HepG2 (cell line): ENCODE measurements around the gene EDAR. TPM values are rescaled to one million over a fixed set of nuclear protein-coding genes. Genes with fewer than 3 reads are reported as not detected.

Experiments
- ATAC-seq: fragments of 200-7000 bp; cut with Tn5 transposase; 3 replicates; pipeline ENCODE4 v1.9.1; 2020; ENCODE audit warnings: mild to moderate bottlenecking, moderate library complexity
- BruUV-seq: library from RNA; stranded (reverse); fragments of 400-500 nt; replicated peaks from 2 replicates; lab custom pipeline; 2021; lab: Mats Ljungman, UMichigan
- CTCF ChIA-PET: fragments of 300-600 bp; formaldehyde crosslinking; extraction: SDS; loops from one replicate; lab custom pipeline; 2021; ENCODE audit warnings: low total read pairs, inconsistent platforms, low intra/inter-chr PET ratio; lab: Yijun Ruan, JAX
- POLR2A ChIA-PET: fragments of 350-600 bp; sonication (Branson Sonifier 250); formaldehyde crosslinking; loops from one replicate; lab custom pipeline; 2020; ENCODE audit warnings: antibody characterized with exemption, inconsistent platforms; lab: Yijun Ruan, JAX
- DNase-seq: peaks from one replicate; pipeline ENCODE4 v3.0.0-alpha.2; 2015; ENCODE audit warnings: low spot score
- FAIRE-seq: peaks from 3 replicates; lab custom pipeline; 2011; peaks lifted over from hg19 to GRCh38; lab: Jason Lieb, UNC
- H2AFZ ChIP-seq: one replicate; pipeline ENCODE4 v1.6.1; 2011; ENCODE audit warnings: low read length, inconsistent platforms
- H3K27ac ChIP-seq: fragments of 300-600 bp; 3 replicates; pipeline ENCODE4 v1.8.0; 2011; ENCODE audit warnings: mixed run types, mild to moderate bottlenecking, mixed read lengths, low read length, inconsistent platforms; ENCODE audit not compliant: insufficient read depth; ENCODE audit errors: extremely low read length
- H3K27me3 ChIP-seq, 2 experiments: fragments of 200-600 bp in 1 of 2; 2 replicates in 1 of 2; 3 replicates in 1 of 2; pipeline versions ENCODE4 v1.6.0 to v1.8.0; 2011; ENCODE audit warnings: low read length in 2 of 2, mild to moderate bottlenecking in 2 of 2, moderate library complexity in 2 of 2, inconsistent platforms in 1 of 2; ENCODE audit not compliant: insufficient read depth in 2 of 2, control insufficient read depth in 1 of 2
- H3K36me3 ChIP-seq, 2 experiments: fragments of 200-600 bp in 1 of 2; replicated peaks in 1 of 2; 2 replicates in 1 of 2; 3 replicates in 1 of 2; pipeline versions ENCODE4 v1.5.1 to v1.8.0; 2011; ENCODE audit warnings: low read length in 2 of 2, inconsistent platforms in 1 of 2; ENCODE audit not compliant: insufficient read depth in 2 of 2, control insufficient read depth in 1 of 2
- H3K4me1 ChIP-seq: 2 replicates; pipeline ENCODE4 v1.5.1; 2012; ENCODE audit warnings: low read length, inconsistent platforms; ENCODE audit not compliant: insufficient read depth
- H3K4me2 ChIP-seq: 2 replicates; pipeline ENCODE4 v1.6.0; 2011; ENCODE audit warnings: low read depth, low read length, inconsistent platforms
- H3K4me3 ChIP-seq, 3 experiments: fragments of 200-600 bp in 1 of 3; sonication (generic), shearing (Covaris generic) in 1 of 3; replicated peaks in 1 of 3; 2 replicates each; pipeline ENCODE4 v1.5.1; 2011 to 2016; ENCODE audit warnings: low read length in 3 of 3, inconsistent platforms in 2 of 3, low read depth in 2 of 3, mild to moderate bottlenecking in 2 of 3, control low read depth in 1 of 3, mixed read lengths in 1 of 3; ENCODE audit not compliant: insufficient read depth in 1 of 3
- H3K79me2 ChIP-seq: one replicate; pipeline ENCODE4 v1.6.1; 2011; ENCODE audit warnings: low read length, inconsistent platforms; ENCODE audit not compliant: insufficient read depth
- H3K9ac ChIP-seq: 2 replicates; pipeline ENCODE4 v1.6.0; 2011; ENCODE audit warnings: mild to moderate bottlenecking, low read depth, low read length, inconsistent platforms; ENCODE audit not compliant: insufficient read depth
- H3K9me3 ChIP-seq: 2 replicates; pipeline ENCODE4 v1.5.1; 2012; ENCODE audit warnings: mild to moderate bottlenecking, low read length
- H4K20me1 ChIP-seq: 2 replicates; pipeline ENCODE4 v1.6.0; 2011; ENCODE audit warnings: inconsistent platforms, mild to moderate bottlenecking, low read length, moderate library complexity; ENCODE audit not compliant: insufficient read depth
- MBD4 ChIP-seq: IDR thresholded peaks from 2 replicates; pipeline ENCODE4 v1.6.1; 2012; ENCODE audit warnings: low read length, inconsistent platforms, borderline replicate concordance
- MTA1 ChIP-seq: sonication (generic); formaldehyde crosslinking; IDR thresholded peaks from 2 replicates; pipeline ENCODE4 v1.4.0; 2020; ENCODE audit warnings: missing genetic modification reagents, mild to moderate bottlenecking, borderline replicate concordance
- NAIF1 ChIP-seq: sonication (generic); formaldehyde crosslinking; IDR thresholded peaks from 2 replicates; pipeline ENCODE4 v1.5.0; 2020; ENCODE audit warnings: mild to moderate bottlenecking, missing genetic modification reagents, borderline replicate concordance
- NCOR1 ChIP-seq: fragments of 200-600 bp; sonication (generic); IDR thresholded peaks from 2 replicates; pipeline ENCODE4 v1.7.0; 2017; ENCODE audit warnings: antibody characterized with exemption, low read length, borderline replicate concordance
- SAP130 ChIP-seq: IDR thresholded peaks from 2 replicates; pipeline ENCODE4 v1.6.1; 2016; ENCODE audit warnings: low read depth
- YEATS4 ChIP-seq: sonication (generic); formaldehyde crosslinking; IDR thresholded peaks from 2 replicates; pipeline ENCODE4 v1.4.0; 2020; ENCODE audit warnings: missing genetic modification reagents, borderline replicate concordance
- ZNF354B ChIP-seq: sonication (generic); formaldehyde crosslinking; IDR thresholded peaks from 2 replicates; pipeline ENCODE4 v1.8.0; 2022; ENCODE audit warnings: mild to moderate bottlenecking, missing genetic modification reagents
- ZNF558 ChIP-seq: sonication (generic); formaldehyde crosslinking; IDR thresholded peaks from 2 replicates; pipeline ENCODE4 v1.9.0; 2022; ENCODE audit warnings: mild to moderate bottlenecking, missing genetic modification reagents, borderline replicate concordance
- ZNF75D ChIP-seq: sonication (generic); formaldehyde crosslinking; IDR thresholded peaks from 2 replicates; pipeline ENCODE4 v1.8.1; 2023; ENCODE audit warnings: missing genetic modification reagents, mild to moderate bottlenecking, borderline replicate concordance
- WGBS: methylation state at CpG from one replicate; pipeline ENCODE4 v1.1.6; 2017; ENCODE audit warnings: low lambda C conversion rate; 5-methylcytosine and 5-hydroxymethylcytosine counted together
- in situ Hi-C: cut with HindIII; loops from 2 replicates; pipeline ENCODE4 v1.10.0; 2017; ENCODE audit warnings: low pct_unique_long_range_greater_than_20kb; ENCODE audit not compliant: extremely low pct_ligation_motif_present
- intact Hi-C: fragments of 100-400 bp; cut with micrococcal nuclease; formaldehyde crosslinking; loops from one replicate; pipeline ENCODE4 v1.10.0; 2022; ENCODE audit not compliant: unreplicated experiment
- polyA plus RNA-seq, 8 experiments: library from polyadenylated mRNA; depleted of rRNA in 3 of 8; stranded (reverse) in 7 of 8; unstranded in 1 of 8; fragments of >200 nt; fragmentation: Illumina TruSeq in 4 of 8; extraction: Trizol in 4 of 8; gene quantifications; 2 replicates each; pipeline versions ENCODE4 v1.2.1 to v1.2.3, GENCODE V29; 2011 to 2016; ENCODE audit warnings: low read depth in 4 of 8, missing spikeins in 1 of 8, mixed read lengths in 1 of 8; ENCODE audit not compliant: insufficient read depth in 1 of 8
- total RNA-seq, 5 experiments: library from RNA; depleted of rRNA; stranded (reverse); fragments of >200 nt; fragmentation: Illumina TruSeq; extraction: Trizol; gene quantifications; 2 replicates each; pipeline ENCODE4 v1.2.3, GENCODE V29; 2016; ENCODE audit warnings: low read depth in 1 of 5
- TF ChIP-seq, protein P1 (sequence below): IDR thresholded peaks from 2 replicates; pipeline ENCODE4 v1.6.1; 2012; ENCODE audit warnings: low read depth, low read length, improper control_type of control experiment
- TF ChIP-seq, protein P2 (sequence below): sonication (generic); formaldehyde crosslinking; IDR thresholded peaks from 2 replicates; pipeline ENCODE4 v1.4.0; 2020; ENCODE audit warnings: missing genetic modification reagents, mild to moderate bottlenecking, borderline replicate concordance
- TF ChIP-seq, protein P3 (sequence below): sonication (generic); formaldehyde crosslinking; IDR thresholded peaks from 2 replicates; pipeline ENCODE4 v1.5.0; 2020; ENCODE audit warnings: missing genetic modification reagents

The EDAR gene
- total and polyA plus RNA-seq, 2 of the 13 experiments (the other 11 are each of a cell fraction or from before 2014, with no cell fraction given) = not detected

DNA sequence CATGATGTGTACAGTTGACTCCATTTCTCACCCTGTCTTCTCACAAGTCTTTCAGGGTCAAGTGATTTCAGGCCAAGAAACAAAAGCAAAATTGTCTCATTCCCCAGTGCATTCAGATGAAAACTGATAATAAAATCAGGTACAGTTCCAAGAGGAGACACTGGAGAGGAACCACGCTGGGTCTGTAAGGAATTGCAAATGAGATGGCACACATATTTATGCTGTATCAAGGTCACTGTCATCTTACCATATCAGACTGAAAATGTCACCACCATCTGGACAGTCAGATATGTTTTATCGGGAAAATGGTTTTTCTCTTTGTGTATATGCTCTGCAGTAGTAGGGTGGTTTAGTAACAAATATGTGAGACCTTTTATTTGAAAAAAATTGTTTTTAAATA lies 110.7 kb downstream of the EDAR start:
- intact Hi-C loops (no loop called here), in situ Hi-C loops (no loop called here)
- Histone ChIP-seq H3K27ac (no peak overlapping the region), H3K4me3 (no peak overlapping the region), H3K9me3 (peaks cover 8% of the 10 kb centered on the region; the same call in 1 of the 2 replicates), H3K4me2 (no peak overlapping the region), H3K36me3 (0 out of 5 replicates have a peak, but pooled peaks cover 0 to 8% of the 10 kb centered on the region in 2 experiments), H3K79me2 (no peaks in the 10 kb centered on the region), H2AFZ (no peak overlapping the region), H4K20me1 (no peaks in the 10 kb centered on the region), H3K9ac (no peak overlapping the region), H3K27me3 (no peaks in the 10 kb centered on the region), H3K4me1 (no peaks in the 10 kb centered on the region)
- WGBS = 48% methylated on average over 2 of the region's 2 CpGs
- no TSS peak for BruUV-seq
- ATAC-seq = no peak
- POLR2A ChIA-PET = no interaction called here
- CTCF ChIA-PET = no interaction called here
- DNase-seq = no peak
- no peak for FAIRE-seq
- TF ChIP-seq ZNF558 (CRISPR knock-in tag) (no peak), YEATS4 (0 out of 2 replicates have a peak, but pooled peaks have one; percentile 25), NCOR1 (no peak), NAIF1 (CRISPR knock-in tag) (no peak), ZNF75D (CRISPR knock-in tag) (no peak), SAP130 (CRISPR knock-in tag) (no peak)
- TF ChIP-seq, protein P1, sequence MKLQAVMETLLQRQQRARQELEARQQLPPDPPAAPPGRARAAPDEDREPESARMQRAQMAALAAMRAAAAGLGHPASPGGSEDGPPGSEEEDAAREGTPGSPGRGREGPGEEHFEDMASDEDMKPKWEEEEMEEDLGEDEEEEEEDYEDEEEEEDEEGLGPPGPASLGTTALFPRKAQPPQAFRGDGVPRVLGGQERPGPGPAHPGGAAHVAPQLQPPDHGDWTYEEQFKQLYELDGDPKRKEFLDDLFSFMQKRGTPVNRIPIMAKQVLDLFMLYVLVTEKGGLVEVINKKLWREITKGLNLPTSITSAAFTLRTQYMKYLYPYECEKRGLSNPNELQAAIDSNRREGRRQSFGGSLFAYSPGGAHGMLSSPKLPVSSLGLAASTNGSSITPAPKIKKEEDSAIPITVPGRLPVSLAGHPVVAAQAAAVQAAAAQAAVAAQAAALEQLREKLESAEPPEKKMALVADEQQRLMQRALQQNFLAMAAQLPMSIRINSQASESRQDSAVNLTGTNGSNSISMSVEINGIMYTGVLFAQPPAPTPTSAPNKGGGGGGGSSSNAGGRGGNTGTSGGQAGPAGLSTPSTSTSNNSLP = no peak

DNA sequence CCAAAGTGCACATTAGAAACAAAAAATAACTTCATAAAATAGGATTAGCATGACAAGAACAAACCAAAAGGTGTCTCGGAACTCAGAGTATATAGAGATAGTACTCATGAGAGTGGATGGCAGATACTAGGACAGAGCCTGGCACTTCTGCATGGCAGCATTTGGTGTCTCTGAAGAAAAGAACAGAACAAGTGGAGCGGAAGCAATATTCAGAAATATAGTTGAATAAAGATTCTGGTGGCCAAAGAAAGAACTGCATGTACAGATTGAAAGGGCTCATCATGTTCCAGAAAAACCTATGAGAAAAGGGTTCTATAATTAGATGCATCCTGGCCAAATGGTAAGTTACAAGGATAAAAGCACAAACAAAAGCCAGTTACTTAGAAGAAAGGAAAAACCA lies 111.5 kb downstream of the EDAR start:
- Histone ChIP-seq H3K27ac (no peak overlapping the region), H3K27me3 (no peaks in the 10 kb centered on the region), H3K79me2 (no peaks in the 10 kb centered on the region), H3K36me3 (0 out of 5 replicates have a peak, but pooled peaks cover under 1 to 8% of the 10 kb centered on the region in 2 experiments), H3K9me3 (peaks cover 8% of the 10 kb centered on the region; the same call in 1 of the 2 replicates), H3K9ac (no peak overlapping the region), H4K20me1 (no peaks in the 10 kb centered on the region), H3K4me3 (no peak overlapping the region), H2AFZ (no peak overlapping the region), H3K4me1 (no peaks in the 10 kb centered on the region), H3K4me2 (no peak overlapping the region)
- CTCF ChIA-PET = no interaction called here
- FAIRE-seq (no peak), ATAC-seq (no peak), DNase-seq (no peak)
- in situ Hi-C loops (no loop called here), intact Hi-C loops (no loop called here)
- POLR2A ChIA-PET = no interaction called here
- WGBS = 95% methylated on average over 2 of the region's 2 CpGs
- BruUV-seq = no TSS peak
- TF ChIP-seq ZNF354B (no peak), MBD4 (no peak), MTA1 (no peak)
- TF ChIP-seq, protein P2, sequence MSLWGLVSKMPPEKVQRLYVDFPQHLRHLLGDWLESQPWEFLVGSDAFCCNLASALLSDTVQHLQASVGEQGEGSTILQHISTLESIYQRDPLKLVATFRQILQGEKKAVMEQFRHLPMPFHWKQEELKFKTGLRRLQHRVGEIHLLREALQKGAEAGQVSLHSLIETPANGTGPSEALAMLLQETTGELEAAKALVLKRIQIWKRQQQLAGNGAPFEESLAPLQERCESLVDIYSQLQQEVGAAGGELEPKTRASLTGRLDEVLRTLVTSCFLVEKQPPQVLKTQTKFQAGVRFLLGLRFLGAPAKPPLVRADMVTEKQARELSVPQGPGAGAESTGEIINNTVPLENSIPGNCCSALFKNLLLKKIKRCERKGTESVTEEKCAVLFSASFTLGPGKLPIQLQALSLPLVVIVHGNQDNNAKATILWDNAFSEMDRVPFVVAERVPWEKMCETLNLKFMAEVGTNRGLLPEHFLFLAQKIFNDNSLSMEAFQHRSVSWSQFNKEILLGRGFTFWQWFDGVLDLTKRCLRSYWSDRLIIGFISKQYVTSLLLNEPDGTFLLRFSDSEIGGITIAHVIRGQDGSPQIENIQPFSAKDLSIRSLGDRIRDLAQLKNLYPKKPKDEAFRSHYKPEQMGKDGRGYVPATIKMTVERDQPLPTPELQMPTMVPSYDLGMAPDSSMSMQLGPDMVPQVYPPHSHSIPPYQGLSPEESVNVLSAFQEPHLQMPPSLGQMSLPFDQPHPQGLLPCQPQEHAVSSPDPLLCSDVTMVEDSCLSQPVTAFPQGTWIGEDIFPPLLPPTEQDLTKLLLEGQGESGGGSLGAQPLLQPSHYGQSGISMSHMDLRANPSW (CRISPR knock-in tag) = no peak
- TF ChIP-seq, protein P3, sequence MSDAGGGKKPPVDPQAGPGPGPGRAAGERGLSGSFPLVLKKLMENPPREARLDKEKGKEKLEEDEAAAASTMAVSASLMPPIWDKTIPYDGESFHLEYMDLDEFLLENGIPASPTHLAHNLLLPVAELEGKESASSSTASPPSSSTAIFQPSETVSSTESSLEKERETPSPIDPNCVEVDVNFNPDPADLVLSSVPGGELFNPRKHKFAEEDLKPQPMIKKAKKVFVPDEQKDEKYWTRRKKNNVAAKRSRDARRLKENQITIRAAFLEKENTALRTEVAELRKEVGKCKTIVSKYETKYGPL (CRISPR knock-in tag) = no peak
